ENCODE results near the gene CAND2. TPM values are rescaled to one million over a fixed set of nuclear protein-coding genes. Genes with fewer than 3 reads are reported as not detected.

The CAND2 gene
- polyA plus RNA-seq, 1 donor = 7.5 TPM

Other genes with a start within 250 kb of the CAND2 start
- gene MKRN2, start 239.6 kb upstream of the CAND2 start, polyA plus RNA-seq (ENCODE audit: insufficient read length) = 52.3 TPM
- 160 TPM for gene RAF1, start 132.6 kb upstream of the CAND2 start, polyA plus RNA-seq (ENCODE audit: insufficient read length)
- gene TMEM40, start 37.4 kb upstream of the CAND2 start, polyA plus RNA-seq (ENCODE audit: insufficient read length) = 2.2 TPM
- gene RPL32, start 44.9 kb downstream of the CAND2 start, polyA plus RNA-seq (ENCODE audit: insufficient read length) = 1,889 TPM